ENCODE measurements around the gene EPHB2. TPM values are rescaled to one million over a fixed set of nuclear protein-coding genes. Genes with fewer than 3 reads are reported as not detected.

The EPHB2 gene
- total RNA-seq, 2 donors from 2014 or later, result 34.0 to 50.7 TPM

GRCh38 chr1:22862752-22863151 is 152.1 kb downstream of the EPHB2 start:
- peaks cover 2% of the 10 kb centered on the region for H3K4me1 ChIP-seq (ENCODE audit: control insufficient read depth, insufficient read depth, low read length)
- H3K27me3 ChIP-seq (ENCODE audit: control insufficient read depth, insufficient read depth, low read length, poor library complexity, severe bottlenecking), result no peaks in the 10 kb centered on the region
- H3K9ac ChIP-seq (ENCODE audit: extremely low read depth, low read length, poor library complexity, severe bottlenecking), result no peak overlapping the region
- H3K36me3 ChIP-seq (ENCODE audit: control insufficient read depth, insufficient read depth, low read length), result peaks cover 14% of the 10 kb centered on the region
- H3K9me3 Mint-ChIP-seq, result no peaks in the 10 kb centered on the region
- TF ChIP-seq CTCF (conservative IDR thresholded peaks at IDR 0.05), result no peak
- H3K4me3 Mint-ChIP-seq, result no peak overlapping the region
- no peak for DNase-seq
- WGBS, 2 experiments (ENCODE audit: insufficient coverage in 1 of 2, insufficient read length in 1 of 2), result 91 to 93% methylated on average over 7 to 9 of the region's 9 CpGs
- peaks cover 27% of the 10 kb centered on the region for H3K36me3 Mint-ChIP-seq (ENCODE audit: low read depth)
- no peak overlapping the region for H3K27ac ChIP-seq (ENCODE audit: low read depth, low read length)
- no peaks in the 10 kb centered on the region for H3K4me1 Mint-ChIP-seq
- H3K4me3 ChIP-seq (ENCODE audit: low read length), result no peak overlapping the region
- no peak overlapping the region for H3K27ac Mint-ChIP-seq
- H3K9me3 ChIP-seq (ENCODE audit: control insufficient read depth, low read length), result no peaks in the 10 kb centered on the region
- no peaks in the 10 kb centered on the region for H3K27me3 Mint-ChIP-seq (ENCODE audit: insufficient read depth)

- Mint-ChIP-seq H3K27ac (no peak overlapping the region), H3K36me3 (ENCODE audit: low read depth) (peaks cover 32% of the 10 kb centered on the region), H3K4me1 (no peaks in the 10 kb centered on the region), H3K27me3 (ENCODE audit: insufficient read depth) (no peaks in the 10 kb centered on the region), H3K9me3 (peaks cover 2% of the 10 kb centered on the region), H3K4me3 (no peak overlapping the region)
- no peaks in the 10 kb centered on the region for H3K27me3 ChIP-seq (ENCODE audit: control insufficient read depth, insufficient read depth, low read length, poor library complexity, severe bottlenecking)
- no peak overlapping the region for H3K27ac ChIP-seq (ENCODE audit: low read depth, low read length)
- no peak overlapping the region for H3K9ac ChIP-seq (ENCODE audit: extremely low read depth, low read length, poor library complexity, severe bottlenecking)
- DNase-seq, result no peak
- no peak overlapping the region for H3K4me3 ChIP-seq (ENCODE audit: low read length)
- no peaks in the 10 kb centered on the region for H3K9me3 ChIP-seq (ENCODE audit: control insufficient read depth, low read length)
- H3K36me3 ChIP-seq (ENCODE audit: control insufficient read depth, insufficient read depth, low read length), result peaks cover 17% of the 10 kb centered on the region
- H3K4me1 ChIP-seq (ENCODE audit: control insufficient read depth, insufficient read depth, low read length), result peaks cover 2% of the 10 kb centered on the region
- WGBS, 2 experiments (ENCODE audit: insufficient coverage in 1 of 2, insufficient read length in 1 of 2), result 93 to 94% methylated on average over 6 to 7 of the region's 7 CpGs
- TF ChIP-seq CTCF (conservative IDR thresholded peaks at IDR 0.05), result no peak
These were observed 153.1 kb downstream of the EPHB2 start for GRCh38 chr1:22863766-22864165.

- 91 to 92% methylated on average over 6 to 24 of the region's 24 CpGs for WGBS, 2 experiments (ENCODE audit: insufficient coverage in 1 of 2, insufficient read length in 1 of 2)
- no peaks in the 10 kb centered on the region for H3K27me3 ChIP-seq (ENCODE audit: control insufficient read depth, insufficient read depth, low read length, poor library complexity, severe bottlenecking)
- H3K27ac ChIP-seq (ENCODE audit: low read depth, low read length), result no peak overlapping the region
- no peak for TF ChIP-seq CTCF (conservative IDR thresholded peaks at IDR 0.05)
- H3K36me3 ChIP-seq (ENCODE audit: control insufficient read depth, insufficient read depth, low read length), result peaks cover 17% of the 10 kb centered on the region
- peaks cover 4% of the 10 kb centered on the region for H3K9me3 Mint-ChIP-seq
- H3K36me3 Mint-ChIP-seq (ENCODE audit: low read depth), result peaks cover 35% of the 10 kb centered on the region
- no peaks in the 10 kb centered on the region for H3K4me1 Mint-ChIP-seq
- H3K4me1 ChIP-seq (ENCODE audit: control insufficient read depth, insufficient read depth, low read length), result peaks cover 2% of the 10 kb centered on the region
- H3K27me3 Mint-ChIP-seq (ENCODE audit: insufficient read depth), result no peaks in the 10 kb centered on the region
- no peak overlapping the region for H3K4me3 ChIP-seq (ENCODE audit: low read length)
- no peak overlapping the region for H3K4me3 Mint-ChIP-seq
- no peak overlapping the region for H3K27ac Mint-ChIP-seq
- no peak for DNase-seq
- H3K9ac ChIP-seq (ENCODE audit: extremely low read depth, low read length, poor library complexity, severe bottlenecking), result no peak overlapping the region
- H3K9me3 ChIP-seq (ENCODE audit: control insufficient read depth, low read length), result no peaks in the 10 kb centered on the region
These were observed 154.2 kb downstream of the EPHB2 start for GRCh38 chr1:22864886-22865285.
